Activated CD8-positive, alpha-beta T cell treated with anti-CD3 and anti-CD28 coated beads, Interleukin-2, amount 10 ng/mL, durations not matched to agents 7 days and 5 days (primary cell): Measurements from ENCODE around the gene CALM3. TPM values are rescaled to one million over a fixed set of nuclear protein-coding genes. Genes with fewer than 3 reads are reported as not detected.

Source experiments
- ATAC-seq: fragments of 150-1000 bp; cut with Tn5 transposase; one replicate; pipeline ENCODE4 v1.10.0; 2021; ENCODE audit warnings: moderate library complexity
- CTCF ChIA-PET: fragments of 350-600 bp; sonication (Branson Sonifier 250); formaldehyde crosslinking; loops from one replicate; lab custom pipeline; 2021; ENCODE audit warnings: antibody characterized with exemption; lab: Charles Lee
- POLR2A ChIA-PET: fragments of 350-600 bp; sonication (Branson Sonifier 250); formaldehyde crosslinking; loops from one replicate; lab custom pipeline; 2021; ENCODE audit warnings: antibody characterized with exemption; lab: Charles Lee
- DNase-seq: peaks from one replicate; pipeline ENCODE4 v3.0.0-alpha.2; 2020
- H3K27ac Mint-ChIP-seq: one replicate; pipeline ENCODE4 v1.8.0; 2021; ENCODE audit warnings: mild to moderate bottlenecking, mixed read lengths
- H3K27me3 Mint-ChIP-seq: one replicate; pipeline ENCODE4 v1.8.0; 2021; ENCODE audit warnings: low read depth, mixed read lengths
- H3K36me3 Mint-ChIP-seq: one replicate; pipeline ENCODE4 v1.8.0; 2021; ENCODE audit warnings: low read depth, mixed read lengths
- H3K4me1 Mint-ChIP-seq: one replicate; pipeline ENCODE4 v1.8.0; 2021; ENCODE audit warnings: low read depth, mixed read lengths
- H3K4me3 Mint-ChIP-seq: one replicate; pipeline ENCODE4 v1.8.0; 2021; ENCODE audit warnings: mild to moderate bottlenecking, mixed read lengths
- H3K9me3 Mint-ChIP-seq: one replicate; pipeline ENCODE4 v1.8.0; 2022; ENCODE audit warnings: mixed read lengths; ENCODE audit not compliant: insufficient read depth
- total RNA-seq, 2 experiments: library from RNA; stranded (reverse); gene quantifications; one replicate each; pipeline ENCODE4 v1.2.3, GENCODE V29; 2021

Gene CALM3
- total RNA-seq, 2 experiments from 2014 or later = 646 to 682 TPM

GRCh38 chr19:46607448-46607841 lies 6.3 kb downstream of the CALM3 start:
- Mint-ChIP-seq H3K36me3 (peaks cover 79% of the 10 kb centered on the region), H3K27ac (peak overlapping the region; percentile 44), H3K9me3 (no peaks in the 10 kb centered on the region), H3K4me1 (peaks cover 78% of the 10 kb centered on the region), H3K4me3 (no peak overlapping the region), H3K27me3 (no peaks in the 10 kb centered on the region)
- DNase-seq (no peak), ATAC-seq (no peak)
- ChIA-PET POLR2A (interaction anchor here (0.7 to 2.6 kb wide), 4 partner anchors 10 to 253 kb away, joined by 3 to 11 read pairs (median 3); no protein-coding TSS in a partner anchor), CTCF (interaction anchor here (1.1 to 2.9 kb wide), 2 partner anchors 12 to 54 kb away, joined by 3 to 20 read pairs; partner anchors contain the start of gene DACT3)

- DNase-seq (no peak), ATAC-seq (no peak)
- H3K4me3 Mint-ChIP-seq = no peak overlapping the region
- ChIA-PET CTCF (interaction anchor here (0.9 to 1.4 kb wide), 2 partner anchors 8 to 54 kb away, joined by 3 read pairs; no protein-coding TSS in a partner anchor), POLR2A (interaction anchor here (0.7 to 2.6 kb wide), 2 partner anchors 9 to 252 kb away, joined by 3 to 11 read pairs; no protein-coding TSS in a partner anchor)
- H3K27me3 Mint-ChIP-seq = no peaks in the 10 kb centered on the region
- no peak overlapping the region for H3K27ac Mint-ChIP-seq
- H3K4me1 Mint-ChIP-seq = peaks cover 76% of the 10 kb centered on the region
- H3K36me3 Mint-ChIP-seq = peaks cover 74% of the 10 kb centered on the region
- H3K9me3 Mint-ChIP-seq = no peaks in the 10 kb centered on the region
These were observed 7.0 kb downstream of the CALM3 start for GRCh38 chr19:46608178-46608577.

DNA sequence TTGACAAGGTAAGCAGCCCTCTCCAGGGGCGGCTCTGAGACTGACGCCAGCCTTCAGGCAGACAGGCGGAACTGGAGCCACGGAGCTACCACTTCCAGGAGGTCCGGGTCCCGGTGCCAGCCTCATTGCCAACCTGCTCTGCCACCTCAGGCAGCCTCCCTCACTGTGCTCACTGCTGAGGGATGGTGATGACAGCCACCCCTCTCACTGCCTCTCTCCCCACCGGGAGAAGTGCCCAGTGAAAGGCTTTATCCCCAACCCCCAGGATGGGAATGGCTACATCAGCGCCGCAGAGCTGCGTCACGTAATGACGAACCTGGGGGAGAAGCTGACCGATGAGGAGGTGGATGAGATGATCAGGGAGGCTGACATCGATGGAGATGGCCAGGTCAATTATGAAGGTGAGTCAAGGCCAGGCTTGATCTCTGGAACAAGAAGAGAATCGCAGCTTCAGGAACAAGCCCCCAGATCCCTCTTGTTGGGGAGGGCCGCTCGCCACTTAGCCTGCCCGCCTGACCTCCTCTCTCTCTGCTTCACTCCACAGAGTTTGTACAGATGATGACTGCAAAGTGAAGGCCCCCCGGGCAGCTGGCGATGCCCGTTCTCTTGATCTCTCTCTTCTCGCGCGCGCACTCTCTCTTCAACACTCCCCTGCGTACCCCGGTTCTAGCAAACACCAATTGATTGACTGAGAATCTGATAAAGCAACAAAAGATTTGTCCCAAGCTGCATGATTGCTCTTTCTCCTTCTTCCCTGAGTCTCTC lies 7.6 kb downstream of the CALM3 start:
- ChIA-PET CTCF (interaction anchor here (0.9 to 1.4 kb wide), 2 partner anchors 8 to 53 kb away, joined by 3 read pairs; no protein-coding TSS in a partner anchor), POLR2A (interaction anchor here (2.6 to 4.0 kb wide), 2 partner anchors 7 to 9 kb away, joined by 11 to 84 read pairs; partner anchors contain the start of gene CALM3)
- Mint-ChIP-seq H3K27ac (peak overlapping the region; percentile 40), H3K27me3 (no peaks in the 10 kb centered on the region), H3K4me3 (no peak overlapping the region), H3K9me3 (no peaks in the 10 kb centered on the region), H3K36me3 (peaks cover 68% of the 10 kb centered on the region), H3K4me1 (peaks cover 75% of the 10 kb centered on the region)
- DNase-seq (no peak), ATAC-seq (no peak)

DNA sequence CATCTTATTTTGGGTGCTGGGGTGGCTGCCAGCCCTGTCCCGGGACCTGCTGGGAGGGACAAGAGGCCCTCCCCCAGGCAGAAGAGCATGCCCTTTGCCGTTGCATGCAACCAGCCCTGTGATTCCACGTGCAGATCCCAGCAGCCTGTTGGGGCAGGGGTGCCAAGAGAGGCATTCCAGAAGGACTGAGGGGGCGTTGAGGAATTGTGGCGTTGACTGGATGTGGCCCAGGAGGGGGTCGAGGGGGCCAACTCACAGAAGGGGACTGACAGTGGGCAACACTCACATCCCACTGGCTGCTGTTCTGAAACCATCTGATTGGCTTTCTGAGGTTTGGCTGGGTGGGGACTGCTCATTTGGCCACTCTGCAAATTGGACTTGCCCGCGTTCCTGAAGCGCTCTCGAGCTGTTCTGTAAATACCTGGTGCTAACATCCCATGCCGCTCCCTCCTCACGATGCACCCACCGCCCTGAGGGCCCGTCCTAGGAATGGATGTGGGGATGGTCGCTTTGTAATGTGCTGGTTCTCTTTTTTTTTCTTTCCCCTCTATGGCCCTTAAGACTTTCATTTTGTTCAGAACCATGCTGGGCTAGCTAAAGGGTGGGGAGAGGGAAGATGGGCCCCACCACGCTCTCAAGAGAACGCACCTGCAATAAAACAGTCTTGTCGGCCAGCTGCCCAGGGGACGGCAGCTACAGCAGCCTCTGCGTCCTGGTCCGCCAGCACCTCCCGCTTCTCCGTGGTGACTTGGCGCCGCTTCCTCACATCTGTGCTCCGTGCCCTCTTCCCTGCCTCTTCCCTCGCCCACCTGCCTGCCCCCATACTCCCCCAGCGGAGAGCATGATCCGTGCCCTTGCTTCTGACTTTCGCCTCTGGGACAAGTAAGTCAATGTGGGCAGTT lies 8.6 kb downstream of the CALM3 start:
- POLR2A ChIA-PET = interaction anchor here (4.0 kb wide), 1 partner anchor 8 kb away, joined by 84 read pairs; the partner anchor contains the start of gene CALM3
- Mint-ChIP-seq H3K4me3 (no peak overlapping the region), H3K9me3 (no peaks in the 10 kb centered on the region), H3K36me3 (peaks cover 65% of the 10 kb centered on the region), H3K27me3 (no peaks in the 10 kb centered on the region), H3K27ac (no peak overlapping the region), H3K4me1 (peaks cover 77% of the 10 kb centered on the region)
- DNase-seq = no peak
- CTCF ChIA-PET = interaction anchor here (0.5 to 14.0 kb wide), 5 partner anchors 9 to 53 kb away, joined by 3 to 350 read pairs (median 84); partner anchors contain the start of genes CALM3, DACT3 and PTGIR
- no peak for ATAC-seq

DNA sequence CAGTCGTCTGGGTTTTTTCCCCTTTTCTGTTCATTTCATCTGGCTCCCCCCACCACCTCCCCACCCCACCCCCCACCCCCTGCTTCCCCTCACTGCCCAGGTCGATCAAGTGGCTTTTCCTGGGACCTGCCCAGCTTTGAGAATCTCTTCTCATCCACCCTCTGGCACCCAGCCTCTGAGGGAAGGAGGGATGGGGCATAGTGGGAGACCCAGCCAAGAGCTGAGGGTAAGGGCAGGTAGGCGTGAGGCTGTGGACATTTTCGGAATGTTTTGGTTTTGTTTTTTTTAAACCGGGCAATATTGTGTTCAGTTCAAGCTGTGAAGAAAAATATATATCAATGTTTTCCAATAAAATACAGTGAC lies 9.3 kb downstream of the CALM3 start:
- no peak for ATAC-seq
- Mint-ChIP-seq H3K27ac (peak overlapping the region; percentile 83), H3K9me3 (no peaks in the 10 kb centered on the region), H3K4me3 (no peak overlapping the region), H3K4me1 (peaks cover 76% of the 10 kb centered on the region), H3K27me3 (no peaks in the 10 kb centered on the region), H3K36me3 (peaks cover 61% of the 10 kb centered on the region)
- CTCF ChIA-PET = interaction anchor here (1.1 to 14.0 kb wide), 5 partner anchors 10 to 143 kb away, joined by 3 to 350 read pairs (median 84); partner anchors contain the start of genes CALM3, DACT3 and PTGIR
- POLR2A ChIA-PET = interaction anchor here (1.2 to 4.0 kb wide), 4 partner anchors 9 to 49 kb away, joined by 3 to 84 read pairs (median 10); partner anchors contain the start of gene CALM3
- no peak for DNase-seq

DNA sequence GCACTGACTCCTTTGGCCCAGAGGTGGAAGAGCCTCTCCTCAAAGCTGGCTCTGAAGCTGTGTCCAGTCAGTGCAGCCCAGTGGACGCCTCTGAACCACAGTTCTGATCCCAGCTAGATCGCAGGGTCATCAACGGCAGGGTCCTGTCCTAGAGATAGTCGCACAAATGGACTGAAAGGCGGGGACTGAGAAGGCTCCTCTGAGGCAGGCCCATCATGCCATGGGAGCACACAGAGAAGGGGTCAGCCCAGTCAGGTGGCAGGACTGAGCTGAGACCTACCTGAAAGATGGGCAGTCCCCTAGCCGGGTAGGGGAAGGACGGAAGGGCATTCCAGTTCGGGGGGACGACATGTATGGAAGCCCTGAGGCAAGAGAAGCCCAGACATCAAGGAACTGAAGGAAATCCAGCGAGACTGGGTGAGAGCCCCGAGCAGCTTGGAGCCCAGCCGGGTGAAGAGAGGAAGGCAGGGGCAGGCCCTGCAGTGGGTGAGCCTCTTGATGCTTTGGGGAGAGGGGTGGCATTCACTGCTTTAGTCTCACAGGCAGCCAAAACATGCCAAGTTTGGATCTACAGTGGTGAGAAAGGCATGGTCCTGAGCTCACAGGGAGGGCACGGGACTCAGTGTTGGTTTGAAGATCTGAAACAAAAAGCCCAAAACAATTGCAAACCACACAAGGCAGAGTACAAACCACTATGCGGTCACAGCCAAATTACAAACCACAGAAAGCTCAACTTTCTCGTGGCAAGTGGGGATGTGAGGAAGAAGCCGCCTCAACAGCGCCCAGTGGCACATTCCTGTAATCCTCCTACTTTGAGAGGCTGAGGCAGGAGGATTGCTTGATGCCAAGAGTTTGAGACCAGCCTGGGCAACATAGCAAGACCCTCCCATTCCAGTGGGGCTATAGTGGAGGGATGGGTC lies 10.0 kb downstream of the CALM3 start:
- ATAC-seq (peak; percentile 45), DNase-seq (peak; percentile 68)
- Mint-ChIP-seq H3K4me3 (peak overlapping the region; percentile 44), H3K27ac (peak overlapping the region; percentile 83), H3K36me3 (peaks cover 56% of the 10 kb centered on the region), H3K27me3 (no peaks in the 10 kb centered on the region), H3K9me3 (no peaks in the 10 kb centered on the region), H3K4me1 (peaks cover 76% of the 10 kb centered on the region)
- CTCF ChIA-PET = interaction anchor here (0.8 to 14.0 kb wide), 14 partner anchors 11 to 143 kb away, joined by 3 to 350 read pairs (median 4); partner anchors contain the start of genes CALM3, DACT3 and PTGIR
- POLR2A ChIA-PET = interaction anchor here (0.7 to 4.0 kb wide), 12 partner anchors 9 to 900 kb away, joined by 3 to 84 read pairs (median 4); partner anchors contain the start of gene CALM3

DNA sequence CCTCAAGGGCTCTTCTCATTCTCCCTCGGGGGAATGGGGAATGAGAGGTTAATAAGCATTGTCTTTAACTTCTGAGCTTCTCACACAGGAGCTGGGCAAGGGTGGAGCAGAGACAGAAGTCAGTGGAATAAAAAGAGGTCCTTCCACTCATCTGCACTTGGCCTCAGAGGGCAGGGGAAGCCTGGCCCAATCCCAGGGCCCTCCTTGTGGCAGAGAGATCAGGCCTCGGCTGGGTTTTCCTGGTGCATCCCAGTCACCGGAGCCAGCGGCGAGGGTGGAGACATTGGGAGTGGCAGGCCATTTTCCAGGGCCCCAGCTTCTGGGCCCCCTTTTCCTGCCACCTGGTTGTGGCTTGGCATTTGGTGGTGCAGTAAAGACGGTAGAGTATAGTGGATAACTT lies 10.6 kb downstream of the CALM3 start:
- POLR2A ChIA-PET = interaction anchor here (0.7 to 4.0 kb wide), 11 partner anchors 9 to 901 kb away, joined by 3 to 84 read pairs (median 4); partner anchors contain the start of gene CALM3
- H3K4me1 Mint-ChIP-seq = peaks cover 77% of the 10 kb centered on the region
- H3K36me3 Mint-ChIP-seq = peaks cover 49% of the 10 kb centered on the region
- no peaks in the 10 kb centered on the region for H3K27me3 Mint-ChIP-seq
- peak overlapping the region; percentile 44 for H3K4me3 Mint-ChIP-seq
- peak; percentile 31 for ATAC-seq
- CTCF ChIA-PET = interaction anchor here (0.8 to 14.0 kb wide), 19 partner anchors 11 to 229 kb away, joined by 3 to 350 read pairs (median 4); partner anchors contain the start of genes CALM3, DACT3 and PTGIR
- H3K9me3 Mint-ChIP-seq = no peaks in the 10 kb centered on the region
- H3K27ac Mint-ChIP-seq = peak overlapping the region; percentile 83
- DNase-seq = no peak

- no peak for DNase-seq
- H3K4me1 Mint-ChIP-seq = peaks cover 80% of the 10 kb centered on the region
- no peaks in the 10 kb centered on the region for H3K9me3 Mint-ChIP-seq
- ATAC-seq = no peak
- peak overlapping the region; percentile 64 for H3K27ac Mint-ChIP-seq
- H3K4me3 Mint-ChIP-seq = no peak overlapping the region
- ChIA-PET POLR2A (interaction anchor here (1.5 to 2.9 kb wide), 3 partner anchors 9 to 48 kb away, joined by 4 to 29 read pairs (median 15); partner anchors contain the start of genes CALM3 and DACT3), CTCF (interaction anchor here (0.7 to 14.0 kb wide), 14 partner anchors 13 to 140 kb away, joined by 3 to 350 read pairs (median 6); partner anchors contain the start of genes CALM3, DACT3, GNG8 and PTGIR)
- peaks cover 33% of the 10 kb centered on the region for H3K36me3 Mint-ChIP-seq
- no peaks in the 10 kb centered on the region for H3K27me3 Mint-ChIP-seq
These were observed 12.4 kb downstream of the CALM3 start for GRCh38 chr19:46613525-46613924.

GRCh38 chr19:46614114-46614722 lies 13.1 kb downstream of the CALM3 start:
- H3K4me1 Mint-ChIP-seq = peaks cover 81% of the 10 kb centered on the region
- ATAC-seq = peak; percentile 52
- H3K9me3 Mint-ChIP-seq = no peaks in the 10 kb centered on the region
- ChIA-PET CTCF (interaction anchor here (0.7 to 14.0 kb wide), 17 partner anchors 8 to 140 kb away, joined by 3 to 350 read pairs (median 5); partner anchors contain the start of genes CALM3, DACT3, GNG8 and PTGIR), POLR2A (interaction anchor here (0.6 to 2.9 kb wide), 5 partner anchors 9 to 91 kb away, joined by 3 to 29 read pairs (median 4); partner anchors contain the start of genes CALM3 and DACT3)
- H3K27ac Mint-ChIP-seq = peak overlapping the region; percentile 78
- DNase-seq = peak; percentile 88
- H3K27me3 Mint-ChIP-seq = no peaks in the 10 kb centered on the region
- H3K4me3 Mint-ChIP-seq = no peak overlapping the region
- H3K36me3 Mint-ChIP-seq = peaks cover 26% of the 10 kb centered on the region
